ENCODE results near the gene KRTAP9-6.

Gene KRTAP9-6

GRCh38 chr17:41296846-41297245, 31.7 kb downstream of the KRTAP9-6 start:
- Mint-ChIP-seq H3K9me3 (no peaks in the 10 kb centered on the region), H3K36me3 (ENCODE audit: low read depth) (no peaks in the 10 kb centered on the region), H3K4me3 (no peak overlapping the region), H3K4me1 (ENCODE audit: low read depth) (no peaks in the 10 kb centered on the region), H3K27me3 (ENCODE audit: low read depth) (peaks cover 15% of the 10 kb centered on the region), H3K27ac (no peak overlapping the region)

GRCh38 chr17:41298458-41299135, 33.4 kb downstream of the KRTAP9-6 start:
- no peaks in the 10 kb centered on the region for H3K4me1 Mint-ChIP-seq (ENCODE audit: low read depth)
- H3K27ac Mint-ChIP-seq = no peak overlapping the region
- H3K9me3 Mint-ChIP-seq = no peaks in the 10 kb centered on the region
- peaks cover 14% of the 10 kb centered on the region for H3K27me3 Mint-ChIP-seq (ENCODE audit: low read depth)
- no peaks in the 10 kb centered on the region for H3K36me3 Mint-ChIP-seq (ENCODE audit: low read depth)
- no peak overlapping the region for H3K4me3 Mint-ChIP-seq

- Mint-ChIP-seq H3K36me3 (ENCODE audit: low read depth) (no peaks in the 10 kb centered on the region), H3K27ac (no peak overlapping the region)
Observed at GRCh38 chr17:41301204-41301790, 36.1 kb downstream of the KRTAP9-6 start.

GRCh38 chr17:41301916-41302901, 37.0 kb downstream of the KRTAP9-6 start, which contains the start of gene KRTAP29-1:
Gene KRTAP29-1 (minus strand): TSS chr17:41302851. CDS start chr17:41302851, 0 bp downstream.
- Mint-ChIP-seq H3K27me3 (ENCODE audit: low read depth) (peaks cover 3% of the 10 kb centered on the region), H3K27ac (no peak within 1 kb of the TSS), H3K4me3 (no peak within 1 kb of the TSS), H3K4me1 (ENCODE audit: low read depth) (no peaks in the 10 kb centered on the region), H3K9me3 (no peaks in the 10 kb centered on the region), H3K36me3 (ENCODE audit: low read depth) (no peaks in the 10 kb centered on the region)

More at GRCh38 chr17:41301204-41301790, 36.1 kb downstream of the KRTAP9-6 start:
- peaks cover 7% of the 10 kb centered on the region for H3K27me3 Mint-ChIP-seq (ENCODE audit: low read depth)
- H3K9me3 Mint-ChIP-seq = no peaks in the 10 kb centered on the region
- no peaks in the 10 kb centered on the region for H3K4me1 Mint-ChIP-seq (ENCODE audit: low read depth)
- no peak overlapping the region for H3K4me3 Mint-ChIP-seq

- Mint-ChIP-seq H3K4me1 (ENCODE audit: low read depth) (peaks cover 4% of the 10 kb centered on the region), H3K27me3 (ENCODE audit: low read depth) (peaks cover 9% of the 10 kb centered on the region), H3K36me3 (ENCODE audit: low read depth) (no peaks in the 10 kb centered on the region), H3K4me3 (no peak overlapping the region), H3K9me3 (no peaks in the 10 kb centered on the region), H3K27ac (no peak overlapping the region)
Observed at GRCh38 chr17:41302981-41303380, 37.8 kb downstream of the KRTAP9-6 start.

- H3K4me3 Mint-ChIP-seq = no peak overlapping the region
- no peaks in the 10 kb centered on the region for H3K9me3 Mint-ChIP-seq
- peaks cover 11% of the 10 kb centered on the region for H3K27me3 Mint-ChIP-seq (ENCODE audit: low read depth)
- H3K4me1 Mint-ChIP-seq (ENCODE audit: low read depth) = peaks cover 15% of the 10 kb centered on the region
- H3K36me3 Mint-ChIP-seq (ENCODE audit: low read depth) = no peaks in the 10 kb centered on the region
- H3K27ac Mint-ChIP-seq = no peak overlapping the region
Observed at GRCh38 chr17:41304091-41304490, 38.9 kb downstream of the KRTAP9-6 start.

GRCh38 chr17:41307647-41308046, 42.5 kb downstream of the KRTAP9-6 start:
- peaks cover 19% of the 10 kb centered on the region for H3K27me3 Mint-ChIP-seq (ENCODE audit: low read depth)
- no peaks in the 10 kb centered on the region for H3K9me3 Mint-ChIP-seq
- peaks cover 24% of the 10 kb centered on the region for H3K4me1 Mint-ChIP-seq (ENCODE audit: low read depth)
- H3K27ac Mint-ChIP-seq = peak overlapping the region; percentile 46
- H3K36me3 Mint-ChIP-seq (ENCODE audit: low read depth) = no peaks in the 10 kb centered on the region
- H3K4me3 Mint-ChIP-seq = peak overlapping the region; percentile 25

- H3K9me3 Mint-ChIP-seq = no peaks in the 10 kb centered on the region
- H3K4me1 Mint-ChIP-seq (ENCODE audit: low read depth) = peaks cover 24% of the 10 kb centered on the region
- peak overlapping the region; percentile 46 for H3K27ac Mint-ChIP-seq
- H3K27me3 Mint-ChIP-seq (ENCODE audit: low read depth) = peaks cover 19% of the 10 kb centered on the region
- peak overlapping the region; percentile 18 for H3K4me3 Mint-ChIP-seq
- H3K36me3 Mint-ChIP-seq (ENCODE audit: low read depth) = no peaks in the 10 kb centered on the region
Observed at GRCh38 chr17:41308251-41308917, 43.2 kb downstream of the KRTAP9-6 start.

GRCh38 chr17:41308918-41309359, 43.8 kb downstream of the KRTAP9-6 start, which contains the start of gene KRTAP16-1:
Gene KRTAP16-1 (minus strand): TSS chr17:41309309. CDS start chr17:41309253, 56 bp downstream.
- Mint-ChIP-seq H3K9me3 (no peaks in the 10 kb centered on the region), H3K27ac (peak within 1 kb of the TSS; percentile 46), H3K4me3 (peak within 1 kb of the TSS; percentile 18), H3K27me3 (ENCODE audit: low read depth) (peaks cover 19% of the 10 kb centered on the region), H3K4me1 (ENCODE audit: low read depth) (peaks cover 24% of the 10 kb centered on the region), H3K36me3 (ENCODE audit: low read depth) (no peaks in the 10 kb centered on the region)

GRCh38 chr17:41311111-41311510, 45.9 kb downstream of the KRTAP9-6 start:
- no peak overlapping the region for H3K4me3 Mint-ChIP-seq

GRCh38 chr17:41315204-41315794, 50.1 kb downstream of the KRTAP9-6 start, which contains the start of gene KRTAP17-1:
Gene KRTAP17-1 (minus strand): TSS chr17:41315710. CDS start chr17:41315650, 60 bp downstream.
- H3K27me3 Mint-ChIP-seq (ENCODE audit: low read depth) = peaks cover 18% of the 10 kb centered on the region
- no peak within 1 kb of the TSS for H3K27ac Mint-ChIP-seq
- no peak within 1 kb of the TSS for H3K4me3 Mint-ChIP-seq
- peaks cover 10% of the 10 kb centered on the region for H3K9me3 Mint-ChIP-seq
- no peaks in the 10 kb centered on the region for H3K36me3 Mint-ChIP-seq (ENCODE audit: low read depth)
- H3K4me1 Mint-ChIP-seq (ENCODE audit: low read depth) = peaks cover 4% of the 10 kb centered on the region

More at GRCh38 chr17:41311111-41311510, 45.9 kb downstream of the KRTAP9-6 start:
- Mint-ChIP-seq H3K27me3 (ENCODE audit: low read depth) (peaks cover 20% of the 10 kb centered on the region), H3K36me3 (ENCODE audit: low read depth) (no peaks in the 10 kb centered on the region), H3K4me1 (ENCODE audit: low read depth) (peaks cover 24% of the 10 kb centered on the region), H3K9me3 (no peaks in the 10 kb centered on the region), H3K27ac (no peak overlapping the region)
